ENCODE data around the gene FBLN2. TPM values are rescaled to one million over a fixed set of nuclear protein-coding genes. Genes with fewer than 3 reads are reported as not detected.
"Not testable (repeated sequence)": the region's sequence is repeated elsewhere in the genome, so short reads cannot be mapped to it uniquely, and the experiment has no call there.

Gene FBLN2
- total RNA-seq, 1 donor: 54.6 TPM

DNA sequence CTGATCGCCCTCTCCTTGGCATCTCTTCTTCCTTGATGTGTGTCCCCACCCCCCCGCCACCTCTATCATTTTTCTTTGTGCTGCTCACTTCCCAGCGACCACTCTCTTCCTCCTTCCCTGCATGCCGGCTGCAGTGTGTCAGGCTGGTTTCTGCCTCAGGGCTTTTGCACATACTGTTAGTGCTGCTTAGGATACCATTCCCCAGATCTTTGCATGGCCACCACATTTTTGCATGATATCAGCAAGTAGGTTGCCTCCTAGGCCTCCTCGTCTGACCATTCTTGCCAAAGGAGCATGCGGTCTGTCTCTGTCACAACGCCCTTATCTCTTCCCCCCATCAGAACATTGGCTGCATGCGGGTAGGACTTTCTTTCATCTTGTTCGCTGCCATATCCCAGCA lies 12.5 kb downstream of the FBLN2 start:
- TF ChIP-seq, protein P1, sequence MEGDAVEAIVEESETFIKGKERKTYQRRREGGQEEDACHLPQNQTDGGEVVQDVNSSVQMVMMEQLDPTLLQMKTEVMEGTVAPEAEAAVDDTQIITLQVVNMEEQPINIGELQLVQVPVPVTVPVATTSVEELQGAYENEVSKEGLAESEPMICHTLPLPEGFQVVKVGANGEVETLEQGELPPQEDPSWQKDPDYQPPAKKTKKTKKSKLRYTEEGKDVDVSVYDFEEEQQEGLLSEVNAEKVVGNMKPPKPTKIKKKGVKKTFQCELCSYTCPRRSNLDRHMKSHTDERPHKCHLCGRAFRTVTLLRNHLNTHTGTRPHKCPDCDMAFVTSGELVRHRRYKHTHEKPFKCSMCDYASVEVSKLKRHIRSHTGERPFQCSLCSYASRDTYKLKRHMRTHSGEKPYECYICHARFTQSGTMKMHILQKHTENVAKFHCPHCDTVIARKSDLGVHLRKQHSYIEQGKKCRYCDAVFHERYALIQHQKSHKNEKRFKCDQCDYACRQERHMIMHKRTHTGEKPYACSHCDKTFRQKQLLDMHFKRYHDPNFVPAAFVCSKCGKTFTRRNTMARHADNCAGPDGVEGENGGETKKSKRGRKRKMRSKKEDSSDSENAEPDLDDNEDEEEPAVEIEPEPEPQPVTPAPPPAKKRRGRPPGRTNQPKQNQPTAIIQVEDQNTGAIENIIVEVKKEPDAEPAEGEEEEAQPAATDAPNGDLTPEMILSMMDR (IDR thresholded peaks at IDR 0.05; ENCODE audit: extremely low read depth, low read depth, low read length): no peak
- H4K20me1 ChIP-seq (ENCODE audit: insufficient read depth, low read length): no peaks in the 10 kb centered on the region

DNA sequence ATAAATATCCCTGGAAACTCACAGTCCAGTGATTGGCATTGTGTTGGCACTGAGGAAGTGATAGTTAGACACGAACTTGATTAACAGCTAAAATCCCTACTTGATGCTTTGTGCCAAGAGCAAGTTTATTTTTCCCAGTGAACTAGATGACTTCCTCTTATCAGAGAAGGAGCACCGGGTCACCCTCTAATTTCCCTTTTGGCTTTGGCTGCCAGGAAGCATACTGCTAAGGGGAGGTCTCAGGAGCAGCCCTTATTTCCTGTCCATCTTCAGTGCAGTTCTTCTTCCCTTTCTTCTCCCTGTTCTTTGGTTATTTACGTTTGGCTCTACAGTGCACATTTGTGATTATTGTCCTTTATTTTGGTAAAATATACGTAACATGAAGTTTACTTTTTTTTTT lies 13.0 kb downstream of the FBLN2 start:
- Histone ChIP-seq H2AFZ (ENCODE audit: low read length) (no peak overlapping the region), H3K4me3 (ENCODE audit: insufficient read depth, low read length) (no peak overlapping the region), H3K4me2 (ENCODE audit: insufficient read depth, low read length) (no peak overlapping the region), H3K36me3 (ENCODE audit: insufficient read depth, low read length) (no peaks in the 10 kb centered on the region), H3K9me3 (ENCODE audit: low read depth, low read length) (no peaks in the 10 kb centered on the region), H4K20me1 (ENCODE audit: insufficient read depth, low read length) (no peaks in the 10 kb centered on the region), H3K79me2 (ENCODE audit: insufficient read depth, low read length) (no peaks in the 10 kb centered on the region), H3K27me3 (ENCODE audit: insufficient read depth, low read length) (no peaks in the 10 kb centered on the region), H3K27ac (ENCODE audit: low read depth, low read length) (no peak overlapping the region), H3K4me1 (ENCODE audit: insufficient read depth, low read length) (no peaks in the 10 kb centered on the region)
- DNase-seq (ENCODE audit: insufficient read length, low spot score, missing footprints): no peak
- TF ChIP-seq, protein P1 (IDR thresholded peaks at IDR 0.05; ENCODE audit: extremely low read depth, low read depth, low read length): no peak

More for the DNA sequence above, 12.5 kb downstream of the FBLN2 start:
- Histone ChIP-seq H3K4me1 (ENCODE audit: insufficient read depth, low read length) (no peaks in the 10 kb centered on the region), H3K4me3 (ENCODE audit: insufficient read depth, low read length) (no peak overlapping the region), H3K27me3 (ENCODE audit: insufficient read depth, low read length) (no peaks in the 10 kb centered on the region), H3K9me3 (ENCODE audit: low read depth, low read length) (no peaks in the 10 kb centered on the region), H2AFZ (ENCODE audit: low read length) (no peak overlapping the region), H3K27ac (ENCODE audit: low read depth, low read length) (no peak overlapping the region), H3K36me3 (ENCODE audit: insufficient read depth, low read length) (no peaks in the 10 kb centered on the region), H3K79me2 (ENCODE audit: insufficient read depth, low read length) (no peaks in the 10 kb centered on the region), H3K4me2 (ENCODE audit: insufficient read depth, low read length) (no peak overlapping the region)
- DNase-seq (ENCODE audit: insufficient read length, low spot score, missing footprints): no peak

DNA sequence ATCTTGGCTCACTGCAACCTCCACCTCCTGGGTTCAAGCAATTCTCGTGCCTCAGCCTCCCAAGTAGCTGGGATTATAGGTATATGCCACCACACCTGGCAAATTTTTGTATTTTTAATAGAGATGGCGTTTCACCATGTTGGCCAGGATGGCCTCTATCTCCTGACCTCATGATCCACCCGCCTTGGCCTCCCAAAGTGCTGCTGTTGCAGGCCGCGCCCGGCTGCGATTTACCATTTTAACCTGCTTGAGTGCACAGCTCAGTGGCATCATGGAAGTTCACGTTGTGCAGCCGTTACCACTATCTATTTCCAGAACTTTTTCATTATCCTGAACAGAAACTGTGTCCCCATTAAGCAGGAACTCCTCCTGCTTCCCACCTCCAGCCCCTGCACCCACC lies 13.5 kb downstream of the FBLN2 start:
- H3K36me3 ChIP-seq (ENCODE audit: insufficient read depth, low read length); H3K27ac ChIP-seq (ENCODE audit: low read depth, low read length); DNase-seq (ENCODE audit: insufficient read length, low spot score, missing footprints); H3K4me2 ChIP-seq (ENCODE audit: insufficient read depth, low read length); H2AFZ ChIP-seq (ENCODE audit: low read length); H3K4me3 ChIP-seq (ENCODE audit: insufficient read depth, low read length); H4K20me1 ChIP-seq (ENCODE audit: insufficient read depth, low read length); H3K4me1 ChIP-seq (ENCODE audit: insufficient read depth, low read length); H3K79me2 ChIP-seq (ENCODE audit: insufficient read depth, low read length); H3K9me3 ChIP-seq (ENCODE audit: low read depth, low read length); H3K27me3 ChIP-seq (ENCODE audit: insufficient read depth, low read length): not testable (repeated sequence)

DNA sequence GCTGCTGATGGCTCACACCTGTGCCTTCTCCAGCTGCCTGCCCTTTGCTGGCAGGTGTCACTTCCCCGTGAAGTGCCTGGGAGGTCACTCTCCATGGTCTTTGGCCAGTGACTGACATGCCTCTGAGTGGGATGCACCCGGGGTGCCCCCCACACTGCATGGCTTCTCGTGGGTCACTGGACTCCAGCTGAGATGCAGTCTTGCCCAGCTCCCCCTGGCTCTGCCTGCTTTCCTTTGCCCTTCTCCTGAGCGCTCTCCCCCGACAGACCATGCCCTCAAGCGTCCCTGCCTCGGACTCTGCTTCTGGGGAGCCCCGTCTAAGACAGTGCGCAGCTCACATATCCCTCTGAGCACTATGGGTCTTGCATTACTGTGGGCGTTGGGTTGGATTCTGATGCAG lies 14.4 kb downstream of the FBLN2 start:
- no peaks in the 10 kb centered on the region for H3K4me1 ChIP-seq (ENCODE audit: insufficient read depth, low read length)
- no peak for DNase-seq (ENCODE audit: insufficient read length, low spot score, missing footprints)
- H4K20me1 ChIP-seq (ENCODE audit: insufficient read depth, low read length): no peaks in the 10 kb centered on the region
- no peaks in the 10 kb centered on the region for H3K36me3 ChIP-seq (ENCODE audit: insufficient read depth, low read length)
- H3K27ac ChIP-seq (ENCODE audit: low read depth, low read length): no peak overlapping the region
- H3K4me2 ChIP-seq (ENCODE audit: insufficient read depth, low read length): no peak overlapping the region
- H3K79me2 ChIP-seq (ENCODE audit: insufficient read depth, low read length): no peaks in the 10 kb centered on the region
- TF ChIP-seq, protein P1 (IDR thresholded peaks at IDR 0.05; ENCODE audit: extremely low read depth, low read depth, low read length): no peak
- no peak overlapping the region for H3K4me3 ChIP-seq (ENCODE audit: insufficient read depth, low read length)
- H3K27me3 ChIP-seq (ENCODE audit: insufficient read depth, low read length): no peaks in the 10 kb centered on the region
- no peaks in the 10 kb centered on the region for H3K9me3 ChIP-seq (ENCODE audit: low read depth, low read length)
- H2AFZ ChIP-seq (ENCODE audit: low read length): no peak overlapping the region

Measured in osteoblast (primary cell).